NCI-H345 (cell line): ENCODE measurements around the gene GDI2.
"Not testable (repeated sequence)": the region's sequence is repeated elsewhere in the genome, so short reads cannot be mapped to it uniquely, and the experiment has no call there.

Source experiments
- DNase-seq: peaks from one replicate; lab custom pipeline; 2025; lab: John Stamatoyannopoulos, UW

Gene GDI2

DNA sequence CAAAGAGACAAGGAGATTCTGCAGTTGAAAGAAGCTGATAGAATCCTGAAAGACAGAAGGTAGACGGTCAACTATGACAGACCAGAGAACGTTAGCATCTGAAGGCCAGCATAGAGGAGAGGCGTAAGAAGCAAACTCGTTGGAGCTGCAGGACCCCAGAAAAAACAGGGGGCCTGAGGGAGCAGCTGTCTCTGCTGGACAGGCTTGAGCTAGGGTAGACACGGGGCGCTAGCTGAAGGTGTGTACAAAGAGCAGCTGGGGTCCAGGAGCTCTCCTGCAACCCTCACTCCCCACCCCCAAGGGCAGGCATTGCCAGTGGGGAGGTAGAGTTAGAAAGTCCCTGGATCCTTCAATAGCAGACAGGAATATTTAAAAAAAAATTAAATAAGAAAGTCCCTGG is 14.6 kb upstream of the GDI2 start:
- DNase-seq, result no peak

DNA sequence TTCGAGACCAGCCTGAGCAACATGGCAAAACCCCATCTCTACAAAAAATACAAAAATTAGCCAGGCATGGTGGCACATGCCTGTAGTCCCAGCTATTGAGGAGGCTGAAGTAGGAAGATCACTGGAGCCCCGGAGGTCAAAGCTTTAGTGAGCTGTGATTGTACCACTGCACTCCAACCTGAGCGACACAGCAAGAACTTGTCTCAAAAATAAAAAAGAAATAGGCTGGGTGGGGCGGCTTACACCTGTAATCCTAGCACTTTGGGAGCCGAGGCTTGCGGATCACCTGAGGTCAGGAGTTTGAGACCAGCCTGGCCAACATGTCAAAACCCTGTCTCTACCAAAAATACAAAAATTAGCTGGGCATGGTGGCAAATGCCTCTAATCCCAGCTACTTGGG is 13.3 kb upstream of the GDI2 start:
- not testable (repeated sequence) for DNase-seq

DNA sequence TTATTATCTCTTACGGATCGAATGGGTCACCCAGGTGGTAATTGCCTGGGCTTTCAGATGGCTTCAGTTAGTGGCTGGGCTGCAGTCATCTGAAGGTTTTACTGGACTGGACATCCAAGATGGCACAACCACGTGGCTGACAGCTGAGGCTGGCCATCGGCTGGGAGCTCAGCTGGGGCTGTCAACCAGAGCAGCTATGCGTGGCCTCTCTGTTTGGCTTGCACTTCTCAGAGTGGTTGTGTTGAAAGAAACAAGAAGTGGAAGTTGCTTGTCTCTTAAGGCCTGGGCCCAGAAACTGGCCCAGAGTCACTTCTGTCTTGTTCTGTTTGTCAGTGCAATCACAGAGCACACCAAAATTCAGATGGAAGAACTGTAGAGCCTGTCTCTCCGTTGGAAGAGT is 5.7 kb upstream of the GDI2 start:
- no peak for DNase-seq

DNA sequence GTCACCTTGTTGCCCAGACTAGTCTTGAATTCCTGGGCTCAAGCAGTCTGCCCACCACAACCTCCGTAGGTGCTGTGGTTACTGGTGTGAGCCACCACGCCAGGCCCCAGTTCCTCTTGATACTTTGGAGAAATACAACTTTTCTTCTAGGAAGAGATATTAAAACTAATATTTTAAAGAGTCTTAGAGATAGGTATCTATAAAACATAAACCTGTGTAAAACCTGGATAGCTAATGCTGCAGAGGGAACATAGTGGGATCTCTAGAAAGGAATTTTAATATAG is 4.8 kb upstream of the GDI2 start:
- DNase-seq, result no peak

DNA sequence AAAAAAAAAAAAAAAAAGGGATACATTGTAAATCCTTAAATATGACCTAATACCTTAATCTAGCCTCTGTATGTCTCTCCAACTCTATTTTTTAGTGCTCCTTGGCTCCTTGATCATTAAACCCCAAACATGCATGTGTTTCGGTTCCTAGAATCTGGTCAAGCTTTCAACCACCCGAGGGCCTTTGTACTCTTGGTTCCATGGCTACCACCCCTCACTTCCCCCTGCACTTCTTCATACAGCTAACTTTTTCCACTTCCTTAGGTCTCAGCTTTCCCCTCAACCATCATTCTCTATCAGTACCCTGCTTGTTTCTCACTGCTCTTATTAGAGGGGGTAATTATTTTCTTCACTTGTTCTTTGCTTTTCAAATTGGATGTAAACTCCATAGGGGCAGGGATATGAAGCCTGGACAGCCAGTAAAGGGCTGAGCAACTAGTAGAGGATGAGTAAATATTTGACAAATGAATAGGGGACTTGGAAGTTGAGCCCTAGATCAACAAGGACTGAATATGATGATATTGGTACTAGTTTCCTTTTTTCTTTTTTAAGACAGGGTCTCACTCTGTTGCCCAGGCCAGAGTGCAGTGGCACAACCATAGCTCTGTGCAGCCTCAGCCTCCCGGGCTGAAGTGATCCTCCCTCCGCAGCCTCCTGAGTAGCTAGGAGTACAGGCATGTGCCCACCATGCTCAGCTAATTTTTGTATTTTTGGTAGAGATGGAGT is 4.3 kb upstream of the GDI2 start:
- no peak for DNase-seq

DNA sequence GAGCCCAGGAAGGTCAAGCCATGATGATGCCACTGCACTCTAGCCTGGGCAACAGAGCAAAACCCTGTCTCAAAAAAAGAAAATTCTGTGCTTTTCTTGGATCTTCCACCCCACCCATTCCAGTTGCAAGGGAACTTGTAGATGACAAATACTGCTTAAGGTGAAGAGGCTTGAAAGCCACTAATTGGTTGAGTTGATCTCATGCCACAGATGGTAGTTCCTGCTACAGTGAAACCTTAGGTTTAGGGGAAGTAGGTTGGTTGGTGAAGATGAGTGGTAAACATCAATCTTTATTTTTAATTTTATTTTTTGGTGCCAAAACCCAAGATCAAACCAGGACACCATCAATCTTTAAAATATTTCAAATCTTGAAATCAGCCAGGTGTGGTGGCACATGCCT is 2.9 kb upstream of the GDI2 start:
- DNase-seq, result no peak

DNA sequence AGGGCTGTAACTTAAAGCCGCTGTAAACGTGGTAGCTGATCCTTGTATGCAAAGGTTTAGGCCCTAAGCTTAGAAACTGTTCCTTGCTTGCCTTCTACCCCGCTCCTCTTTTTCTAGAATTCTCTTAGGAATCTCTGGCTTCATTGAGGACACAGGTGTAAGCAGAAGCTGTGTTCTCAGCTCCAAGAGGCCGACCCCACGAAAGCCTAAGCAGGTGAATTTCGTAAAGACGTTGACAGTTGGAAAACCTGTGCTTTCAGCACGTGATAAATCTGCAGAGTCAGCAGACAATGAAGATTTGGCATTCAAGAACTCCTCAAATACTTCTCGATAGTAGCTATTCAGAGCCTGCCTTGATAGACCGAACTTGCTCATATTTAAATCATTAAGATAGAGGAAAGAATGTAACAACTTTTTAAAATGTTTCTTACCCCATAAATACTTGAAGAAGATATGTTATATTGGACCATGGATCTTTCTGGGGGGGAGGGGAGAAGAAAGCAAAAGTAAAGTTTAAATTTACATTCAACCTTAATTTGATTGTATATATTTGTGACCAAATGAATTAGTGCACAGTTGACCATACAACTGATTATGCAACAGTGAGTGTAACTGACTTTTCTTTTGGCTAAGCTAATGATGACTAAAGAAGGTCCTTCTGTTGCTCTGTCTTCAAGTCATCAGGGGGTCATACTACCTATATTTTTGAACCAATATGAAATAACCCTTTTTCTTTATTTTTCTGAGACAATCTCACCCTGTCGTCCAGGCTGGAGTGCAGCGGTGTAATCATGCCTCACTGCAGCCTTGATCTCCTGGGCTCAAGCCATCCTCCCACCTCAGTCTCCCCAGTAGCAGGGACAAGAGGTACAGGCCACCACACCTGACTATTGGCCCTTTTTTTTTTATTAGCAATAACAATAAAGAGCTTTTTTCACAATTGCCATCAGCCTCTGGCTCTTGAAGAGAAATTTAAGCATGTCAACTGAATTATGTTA is 1.2 kb upstream of the GDI2 start:
- DNase-seq, result no peak

DNA sequence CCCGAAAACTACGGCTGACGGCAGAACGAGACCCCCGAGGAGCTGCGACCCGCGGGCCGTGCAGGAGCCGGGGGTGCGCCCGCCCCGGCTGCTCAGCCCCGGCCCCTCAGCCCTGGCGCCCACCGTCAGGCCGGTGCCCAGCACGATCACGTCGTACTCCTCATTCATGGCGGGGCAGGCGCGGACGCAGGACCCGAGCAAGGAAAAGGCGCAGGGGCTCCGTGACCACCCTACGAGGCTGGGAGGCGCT is 218 bp downstream of the GDI2 start:
- DNase-seq, result no peak

DNA sequence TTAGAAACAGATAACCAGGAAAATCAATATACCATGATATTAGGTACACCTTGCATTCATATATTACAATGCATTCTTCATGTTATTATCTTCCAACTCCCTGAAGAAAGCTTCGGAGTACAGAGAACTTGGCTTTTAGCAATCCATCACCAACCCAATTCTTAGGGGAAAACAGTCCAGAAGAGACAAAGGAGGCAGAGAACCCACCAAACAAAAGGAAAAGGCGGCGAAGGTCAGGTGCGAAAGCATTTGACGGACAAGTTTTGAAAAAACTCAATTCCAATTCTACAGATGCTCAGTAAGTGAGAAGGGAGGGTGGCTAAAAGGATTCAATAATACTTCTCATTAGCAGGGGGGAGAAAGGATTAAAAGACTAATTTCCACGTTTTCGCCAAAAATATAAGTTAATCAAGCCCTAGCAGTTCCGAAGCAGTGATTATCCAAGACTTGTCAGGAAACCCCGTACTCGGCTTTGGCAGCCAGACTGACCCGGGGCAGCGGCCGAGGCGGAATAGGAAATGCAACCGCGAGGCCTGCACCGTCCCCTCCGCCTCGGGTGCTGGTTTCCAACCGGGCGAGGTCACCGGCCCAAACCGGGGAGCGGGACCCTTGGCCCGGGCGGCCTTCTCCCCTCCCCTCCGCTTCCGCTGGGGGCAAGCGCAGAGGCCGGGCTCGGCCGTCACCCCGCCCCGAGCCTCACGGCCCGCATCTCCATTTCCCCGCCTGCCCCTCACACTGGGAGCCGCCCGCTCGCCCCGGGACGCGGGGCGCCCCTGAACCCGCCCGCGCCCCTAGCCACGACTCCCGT is 747 bp downstream of the GDI2 start:
- DNase-seq, result peak; percentile 14

DNA sequence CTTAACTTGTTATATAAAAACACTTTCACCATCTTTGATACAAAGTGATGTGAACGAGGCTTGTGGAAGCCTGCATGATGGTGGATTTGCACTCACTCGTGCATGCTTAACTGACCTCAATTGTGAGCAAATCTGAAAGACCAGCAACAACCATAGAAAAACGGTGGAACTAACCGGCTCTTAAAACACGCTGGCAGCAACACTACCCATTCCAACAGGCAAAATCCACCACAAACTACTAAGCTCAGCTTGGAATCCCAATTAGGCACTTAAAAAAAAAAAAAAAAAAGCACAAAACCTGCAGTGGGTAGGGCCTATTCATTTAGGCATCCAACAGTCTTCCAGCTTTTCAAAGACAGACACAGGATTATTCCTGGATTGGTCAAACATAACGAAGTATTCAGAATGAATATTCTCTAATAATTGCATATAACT is 1.8 kb downstream of the GDI2 start:
- no peak for DNase-seq

DNA sequence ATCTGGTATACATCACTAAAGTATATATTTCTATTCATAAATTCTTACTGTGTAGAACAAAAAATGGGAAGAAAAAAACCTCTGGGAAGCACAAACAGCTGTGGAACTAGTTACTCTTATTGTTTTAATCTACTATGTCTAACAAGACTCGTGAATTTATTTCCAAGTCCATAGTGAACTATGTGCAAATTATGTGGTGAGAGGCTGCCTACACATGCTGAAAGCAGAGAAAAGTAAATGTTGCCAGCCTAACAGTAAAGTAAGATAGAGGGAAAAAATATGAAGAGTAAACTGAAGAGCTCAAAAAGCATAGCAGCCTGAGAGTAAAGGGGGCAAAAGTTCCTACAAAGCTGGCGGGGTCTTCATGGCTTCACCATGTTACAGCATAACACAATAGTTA is 3.0 kb downstream of the GDI2 start:
- no peak for DNase-seq

DNA sequence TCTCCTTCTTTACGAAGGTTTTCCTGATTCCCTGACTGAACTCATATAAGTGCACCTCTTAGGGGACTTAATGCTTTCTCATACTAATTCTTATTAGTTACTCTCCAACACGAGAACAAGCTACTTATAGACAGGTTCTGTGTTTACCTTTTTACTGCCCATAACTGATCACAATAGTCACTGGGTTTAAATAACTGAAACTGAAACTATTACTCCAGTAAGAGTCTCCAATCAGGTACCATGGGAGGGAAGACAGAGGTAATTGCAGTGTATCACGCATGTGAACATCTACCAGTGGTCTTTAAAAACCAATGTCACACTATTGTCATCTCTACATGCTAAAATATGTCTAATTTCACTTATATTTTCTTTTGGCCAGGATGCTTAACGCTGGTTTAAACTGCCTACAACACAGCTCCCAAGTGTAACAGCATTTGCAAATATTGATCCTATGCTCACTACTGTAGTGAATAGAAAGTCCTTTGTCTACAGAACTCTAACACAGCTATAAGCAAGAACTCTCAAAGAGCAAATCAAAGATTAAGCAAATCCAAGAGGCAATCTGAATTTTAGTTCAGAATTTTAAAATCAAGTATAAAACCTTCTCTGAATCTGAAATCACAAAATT is 3.6 kb downstream of the GDI2 start:
- no peak for DNase-seq

DNA sequence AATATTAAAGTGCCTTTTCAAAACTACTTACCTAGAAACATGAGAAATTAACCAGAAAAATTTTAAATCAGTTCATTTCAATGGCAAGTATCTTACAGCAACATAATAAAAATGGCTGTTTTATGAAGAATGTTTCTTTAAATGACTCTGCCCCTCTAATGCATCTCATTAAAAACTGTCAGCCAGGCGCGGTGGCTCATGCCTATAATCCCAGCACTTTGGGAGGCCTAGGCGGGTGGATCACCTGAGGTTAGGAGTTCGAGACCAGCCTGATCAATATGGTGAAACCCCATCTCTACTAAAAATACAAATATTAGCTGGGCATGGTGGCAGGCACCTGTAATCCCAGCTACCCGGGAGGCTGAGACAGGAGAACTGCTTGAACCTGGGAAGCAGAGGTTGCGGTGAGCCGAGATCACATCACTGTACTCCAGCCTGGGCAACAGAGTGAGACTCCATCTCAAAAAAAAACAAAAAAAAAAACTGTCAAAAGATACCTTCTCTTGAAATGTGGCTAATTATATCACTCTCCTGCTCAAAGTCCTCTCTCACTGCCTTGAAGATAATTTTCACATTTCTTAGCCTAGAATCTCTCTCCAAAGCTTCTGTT is 4.3 kb downstream of the GDI2 start:
- not testable (repeated sequence) for DNase-seq

DNA sequence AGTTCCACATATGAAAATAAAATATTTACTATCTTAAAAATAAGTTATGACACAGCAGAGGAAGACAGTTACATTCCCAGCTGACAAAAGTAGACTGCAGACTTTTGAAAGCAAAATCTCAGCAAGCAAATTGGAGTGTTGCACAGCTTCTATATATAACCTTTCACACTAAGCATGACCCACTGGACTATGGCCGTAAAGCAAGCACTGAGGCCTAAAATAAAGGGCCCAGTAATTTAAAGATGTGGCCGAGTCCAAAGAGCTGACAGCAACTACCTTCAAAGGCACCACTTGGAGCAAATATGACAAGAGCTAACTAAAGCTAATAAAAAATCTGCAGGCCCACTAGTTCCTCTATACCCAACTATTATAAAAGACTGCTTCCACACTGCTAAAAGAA is 6.5 kb downstream of the GDI2 start:
- no peak for DNase-seq

DNA sequence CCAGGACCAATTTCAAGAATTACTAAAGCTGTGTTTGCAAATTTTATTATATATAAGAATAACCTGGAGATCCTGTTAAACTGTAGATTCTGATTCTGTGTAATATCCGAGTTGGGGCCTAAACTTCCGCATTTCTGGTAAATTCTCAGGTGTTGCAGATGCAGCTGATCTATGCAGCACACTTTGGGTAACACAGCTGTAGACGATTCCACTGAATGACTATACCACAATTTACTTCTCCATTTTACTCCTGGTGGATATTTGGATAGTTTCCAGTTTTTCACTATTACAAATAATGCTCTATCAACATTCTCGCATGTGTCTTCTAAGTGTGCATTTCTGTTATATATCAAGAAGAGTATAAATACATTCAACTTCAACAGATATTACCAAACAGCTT is 7.5 kb downstream of the GDI2 start:
- no peak for DNase-seq

DNA sequence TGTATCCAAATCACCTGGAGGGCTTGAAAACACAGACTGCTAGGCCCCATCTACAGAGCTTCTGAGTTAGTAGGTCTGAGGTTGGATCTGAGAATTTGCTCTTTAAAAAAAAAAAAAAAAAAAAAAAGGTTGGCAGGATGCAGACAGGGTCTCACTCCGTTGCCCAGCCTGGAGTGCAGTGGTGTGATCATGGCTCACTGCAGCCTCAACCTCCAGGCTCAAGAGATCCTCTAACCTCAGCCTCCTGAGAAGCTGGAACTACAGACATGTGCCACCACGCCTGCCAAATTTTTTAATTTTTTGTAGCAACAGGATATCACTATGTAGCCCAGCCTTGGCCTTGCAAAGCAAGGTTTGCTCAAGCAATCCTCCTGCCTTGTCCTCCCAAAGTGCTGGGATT is 8.0 kb downstream of the GDI2 start:
- DNase-seq, result no peak

DNA sequence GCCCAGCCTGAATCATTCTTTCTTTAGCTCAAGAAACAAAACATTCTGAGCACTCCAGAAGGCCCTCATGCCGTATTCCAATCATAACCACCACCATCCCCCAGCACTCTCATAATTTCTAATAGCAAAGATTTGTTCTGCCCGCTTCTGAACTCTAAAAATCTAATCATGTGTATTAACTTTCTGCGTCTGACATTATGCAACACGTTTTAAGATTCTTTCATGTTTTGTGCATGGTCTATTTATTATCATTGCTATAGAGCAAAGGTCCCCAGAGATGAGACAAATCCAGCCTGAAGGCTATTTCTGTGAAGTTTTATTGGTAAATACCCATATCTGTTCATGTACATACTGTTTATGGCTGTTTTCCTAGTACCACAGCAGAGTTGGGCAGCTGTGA is 8.8 kb downstream of the GDI2 start:
- DNase-seq, result no peak

DNA sequence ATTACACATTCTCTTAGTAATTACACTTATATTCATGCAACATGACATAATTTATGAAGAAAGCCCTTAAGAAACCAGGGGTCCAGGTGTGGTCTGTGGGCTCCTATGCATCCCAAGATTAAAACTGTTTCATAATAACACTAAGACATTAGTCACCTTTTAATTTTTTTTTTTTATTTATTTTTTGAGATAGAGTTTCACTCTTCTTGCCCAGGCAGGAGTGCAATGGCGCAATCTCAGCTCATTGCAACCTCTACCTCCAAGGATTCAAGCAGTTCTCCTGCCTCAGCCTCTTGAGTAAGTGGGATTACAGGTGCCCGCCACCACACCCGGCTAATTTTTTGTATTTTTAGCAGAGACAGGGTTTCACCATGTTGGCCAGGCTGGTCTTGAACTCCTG is 12.5 kb downstream of the GDI2 start:
- no peak for DNase-seq

DNA sequence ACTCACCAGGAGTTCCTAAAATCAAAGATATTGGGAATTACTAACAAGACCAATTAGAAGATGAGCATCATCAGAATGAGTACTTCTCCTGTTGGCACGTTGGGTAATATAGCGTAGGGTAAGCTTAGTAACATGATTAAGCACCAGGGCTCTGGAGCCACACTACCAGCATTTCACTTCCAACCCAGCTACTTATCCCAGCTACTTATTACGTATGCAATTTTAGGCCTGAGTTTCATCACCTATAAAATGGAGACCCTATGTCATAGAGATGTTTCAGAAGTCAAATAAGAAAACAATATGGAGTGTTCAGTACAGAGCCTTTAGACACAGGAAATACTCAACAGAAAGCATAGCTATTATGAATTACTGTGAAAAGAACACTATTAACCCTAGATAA is 19.0 kb downstream of the GDI2 start:
- DNase-seq, result no peak

DNA sequence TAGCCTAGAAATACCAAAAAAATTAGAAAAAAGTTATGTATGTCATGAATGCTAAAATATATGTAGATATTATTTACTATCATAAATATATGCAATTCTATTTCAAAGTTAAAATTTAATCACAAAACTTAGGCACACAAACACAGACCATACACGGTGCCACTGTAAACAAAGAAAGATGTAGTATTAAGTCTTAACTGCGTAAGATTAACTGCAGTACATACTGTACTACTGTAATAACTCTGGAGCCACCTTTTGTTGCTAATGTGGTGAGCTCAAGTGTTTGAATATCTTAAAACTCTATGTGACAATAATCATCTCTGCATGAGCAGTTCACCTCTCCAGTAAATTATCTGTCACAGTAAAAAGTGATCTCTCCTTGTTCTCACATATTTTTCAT is 23.6 kb downstream of the GDI2 start:
- no peak for DNase-seq

DNA sequence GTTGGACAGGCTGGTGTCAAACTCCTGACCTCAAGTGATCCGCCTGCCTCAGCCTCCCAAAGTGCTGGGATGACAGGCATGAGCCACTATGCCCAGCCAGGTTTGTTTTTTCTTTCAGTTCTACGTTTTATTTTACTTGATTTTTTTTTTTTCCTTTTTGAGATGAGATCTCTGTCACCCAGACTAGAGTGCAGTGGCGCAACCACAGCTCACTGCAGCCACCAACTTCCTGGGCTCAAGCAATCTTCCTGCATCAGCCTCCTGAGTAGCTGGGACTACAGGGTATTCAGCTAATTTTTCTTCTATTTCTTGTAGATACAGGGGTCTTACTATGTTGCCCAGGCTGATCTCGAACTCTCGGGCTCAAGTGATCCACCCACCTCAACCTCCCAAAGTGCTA is 24.3 kb downstream of the GDI2 start:
- no peak for DNase-seq

DNA sequence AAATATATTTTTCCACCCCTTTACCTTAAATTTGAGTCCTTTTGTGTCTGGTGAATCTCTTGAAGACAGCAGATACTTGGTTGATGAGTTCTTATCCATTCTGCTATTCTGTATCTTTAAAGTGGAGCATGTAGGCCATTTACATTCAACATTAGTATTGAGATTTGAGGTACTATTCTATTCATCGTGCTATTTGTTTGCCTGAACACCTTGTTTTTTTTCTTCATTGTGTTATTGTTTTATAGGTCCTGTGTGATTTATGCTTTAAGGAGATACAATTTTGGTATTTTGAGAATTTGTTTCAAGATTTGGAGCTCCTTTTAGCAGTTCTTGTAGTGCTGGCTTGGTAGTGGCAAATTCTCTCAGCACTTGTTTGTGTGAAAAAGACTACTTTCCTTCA is 29.9 kb downstream of the GDI2 start:
- no peak for DNase-seq
